K562 (cell line): ENCODE data around the gene PCSK5. TPM values are rescaled to one million over a fixed set of nuclear protein-coding genes. Genes with fewer than 3 reads are reported as not detected.

Source experiments
- ATAC-seq: fragments of 200-7000 bp; cut with Tn5 transposase; 3 replicates; pipeline ENCODE4 v1.9.1; 2020; ENCODE audit warnings: moderate library complexity
- BruUV-seq: library from RNA; stranded (reverse); fragments of 400-500 nt; replicated peaks from 2 replicates; lab custom pipeline; 2021; lab: Mats Ljungman, UMichigan
- CTCF ChIA-PET: fragments of 300-600 bp; formaldehyde crosslinking; extraction: SDS; loops from one replicate; lab custom pipeline; 2021; ENCODE audit warnings: low intra/inter-chr PET ratio; lab: Yijun Ruan, JAX
- POLR2A ChIA-PET: fragments of 300-600, 350-650 bp; sonication (Branson Sonifier 250); formaldehyde crosslinking; extraction: SDS; loops from one replicate; lab custom pipeline; 2021; ENCODE audit warnings: antibody characterized with exemption, inconsistent platforms; lab: Yijun Ruan, JAX
- DNase-seq, 4 experiments: peaks; one replicate each; pipeline versions ENCODE4 v3.0.0 to v3.0.0-alpha.2; 2011 to 2018; ENCODE audit warnings: low spot score in 3 of 4, mixed read lengths in 3 of 4; ENCODE audit errors: extremely low read depth in 1 of 4
- FAIRE-seq: peaks from 2 replicates; lab custom pipeline; 2011; peaks lifted over from hg19 to GRCh38; lab: Jason Lieb, UNC
- H2AFZ ChIP-seq: 2 replicates; pipeline ENCODE4 v1.6.0; 2011; ENCODE audit warnings: low read depth, low read length, control low read depth, inconsistent platforms
- H3K27ac ChIP-seq: fragments of 200-600 bp; 3 replicates; pipeline ENCODE4 v1.8.0; 2011; ENCODE audit warnings: low read depth, mild to moderate bottlenecking, control low read depth, inconsistent platforms, low read length, moderate library complexity, mixed read lengths; ENCODE audit errors: extremely low read depth
- H3K27me3 ChIP-seq, 2 experiments: fragments of 300-600 bp in 1 of 2; 2 replicates in 1 of 2; 3 replicates in 1 of 2; pipeline versions ENCODE4 v1.6.0 to v1.8.0; 2011; ENCODE audit warnings: inconsistent platforms in 2 of 2, low read length in 2 of 2, mild to moderate bottlenecking in 1 of 2, mixed read lengths in 1 of 2, moderate library complexity in 1 of 2; ENCODE audit not compliant: control insufficient read depth in 2 of 2, insufficient read depth in 2 of 2
- H3K36me3 ChIP-seq: fragments of 300-600 bp; 3 replicates; pipeline ENCODE4 v1.8.0; 2011; ENCODE audit warnings: mild to moderate bottlenecking, low read length, inconsistent platforms; ENCODE audit not compliant: control insufficient read depth, insufficient read depth
- H3K4me1 ChIP-seq, 2 experiments: fragments of 200-600 bp in 1 of 2; replicated peaks in 1 of 2; 2 replicates in 1 of 2; 3 replicates in 1 of 2; pipeline versions ENCODE4 v1.5.1 to v1.8.0; 2011; ENCODE audit warnings: inconsistent platforms in 2 of 2, low read length in 2 of 2, mild to moderate bottlenecking in 1 of 2, mixed read lengths in 1 of 2, moderate library complexity in 1 of 2; ENCODE audit not compliant: control insufficient read depth in 2 of 2, insufficient read depth in 2 of 2
- H3K4me2 ChIP-seq: 2 replicates; pipeline ENCODE4 v1.6.1; 2011; ENCODE audit warnings: low read length, control low read depth, inconsistent platforms, mixed read lengths; ENCODE audit not compliant: insufficient read depth
- H3K4me3 ChIP-seq: fragments of 200-600 bp; sonication (generic), shearing (Covaris generic); 2 replicates; pipeline ENCODE4 v1.5.1; 2016; ENCODE audit warnings: control low read depth, inconsistent platforms
- H3K79me2 ChIP-seq: fragments of 200-600 bp; 3 replicates; pipeline ENCODE4 v1.8.0; 2011; ENCODE audit warnings: low read length, inconsistent platforms; ENCODE audit not compliant: control insufficient read depth, insufficient read depth
- H3K9ac ChIP-seq, 2 experiments: 2 replicates each; pipeline versions ENCODE4 v1.6.0 to v1.6.1; 2011; ENCODE audit warnings: low read depth in 2 of 2, low read length in 2 of 2, control low read depth in 1 of 2, inconsistent platforms in 1 of 2, mild to moderate bottlenecking in 1 of 2, mixed read lengths in 1 of 2; ENCODE audit not compliant: insufficient read depth in 1 of 2
- H3K9me1 ChIP-seq: one replicate; pipeline ENCODE4 v1.6.0; 2011; ENCODE audit warnings: inconsistent platforms, mild to moderate bottlenecking, low read length, moderate library complexity; ENCODE audit not compliant: control insufficient read depth, insufficient read depth
- H3K9me3 ChIP-seq: replicated peaks from 2 replicates; pipeline ENCODE4 v1.5.1; 2011; ENCODE audit warnings: low read depth, low read length, inconsistent platforms; ENCODE audit not compliant: control insufficient read depth, insufficient read depth
- H4K20me1 ChIP-seq: replicated peaks from 2 replicates; pipeline ENCODE4 v1.6.1; 2011; ENCODE audit warnings: low read length, inconsistent platforms, mixed read lengths; ENCODE audit not compliant: control insufficient read depth, insufficient read depth
- CHD2 ChIP-seq: IDR thresholded peaks from 2 replicates; pipeline ENCODE4 v1.6.1; 2011; ENCODE audit warnings: low read depth, low read length
- ELK1 ChIP-seq: sonication (generic); formaldehyde crosslinking; IDR thresholded peaks from 2 replicates; pipeline ENCODE4 v1.8.1; 2022; ENCODE audit warnings: missing genetic modification reagents
- EP400 ChIP-seq: fragments of 450-650 bp; IDR thresholded peaks from 2 replicates; pipeline ENCODE4 v1.6.1; 2017; ENCODE audit warnings: antibody characterized with exemption, mild to moderate bottlenecking, moderate library complexity
- FUS ChIP-seq: fragments of 200-400 bp; formaldehyde crosslinking; optimal IDR thresholded peaks from 2 replicates; pipeline ENCODE3; 2017; ENCODE audit warnings: low read depth, low read length
- HDAC2 ChIP-seq: fragments of 450-650 bp; IDR thresholded peaks from 2 replicates; pipeline ENCODE4 v1.6.1; 2016; ENCODE audit warnings: mild to moderate bottlenecking
- MCM3 ChIP-seq: fragments of 450-650 bp; IDR thresholded peaks from 2 replicates; pipeline ENCODE4 v1.6.1; 2016
- RBM34 ChIP-seq: fragments of 200-400 bp; formaldehyde crosslinking; IDR thresholded peaks from 2 replicates; pipeline ENCODE4 v1.6.1; 2018; ENCODE audit warnings: low read length, borderline replicate concordance; ENCODE audit not compliant: insufficient read depth
- RHOXF2B ChIP-seq: fragments of 250-450 bp; sonication (Bioruptor Pico); conservative IDR thresholded peaks from 2 replicates; pipeline ENCODE4 v1.5.1; 2021
- SIX5 ChIP-seq, 2 experiments: IDR thresholded peaks; 2 replicates each; pipeline ENCODE4 v1.6.1; 2011; ENCODE audit warnings: low read length in 2 of 2, borderline replicate concordance in 1 of 2, low read depth in 1 of 2, mild to moderate bottlenecking in 1 of 2, moderate library complexity in 1 of 2; ENCODE audit not compliant: insufficient read depth in 1 of 2
- SMARCA4 ChIP-seq: fragments of 450-650 bp; IDR thresholded peaks from 2 replicates; pipeline ENCODE4 v1.6.1; 2016
- SMARCE1 ChIP-seq: fragments of 450-650 bp; IDR thresholded peaks from 2 replicates; pipeline ENCODE4 v1.7.1; 2016; ENCODE audit warnings: mild to moderate bottlenecking
- TCF7 ChIP-seq: sonication (generic); IDR thresholded peaks from 2 replicates; pipeline ENCODE4 v1.6.1; 2016; ENCODE audit warnings: antibody characterized with exemption, borderline replicate concordance
- TCFL5 ChIP-seq: fragments of 250-450 bp; sonication (Bioruptor Pico); conservative IDR thresholded peaks from 2 replicates; pipeline ENCODE4 v1.6.1; 2021; ENCODE audit warnings: mild to moderate bottlenecking, moderate library complexity, matching md5 sums
- ZNF444 ChIP-seq: fragments of 250-450 bp; sonication (Bioruptor Pico); IDR thresholded peaks from 2 replicates; pipeline ENCODE4 v1.4.0; 2020; ENCODE audit warnings: mild to moderate bottlenecking, moderate library complexity
- WGBS: fragments of 100-300 bp; shearing (Covaris generic); methylation state at CpG from one replicate; pipeline ENCODE4 v1.1.6; 2016; ENCODE audit warnings: low coverage, mixed read lengths; ENCODE audit not compliant: insufficient coverage; ENCODE audit errors: missing lambda C conversion rate; 5-methylcytosine and 5-hydroxymethylcytosine counted together
- in situ Hi-C: fragments of 300-500 bp; cut with MboI; formaldehyde crosslinking; loops from 4 replicates; pipeline ENCODE4 v1.15.0; 2018; ENCODE audit warnings: inconsistent platforms, mixed read lengths
- intact Hi-C: fragments of 100-400 bp; cut with micrococcal nuclease; formaldehyde crosslinking; loops from 2 replicates; pipeline ENCODE4 v1.14.2; 2022
- polyA plus RNA-seq, 8 experiments: library from polyadenylated mRNA; depleted of rRNA in 4 of 8; stranded (reverse) in 5 of 8; unstranded in 3 of 8; fragments of >200 nt; fragmentation: Nextera tagmentation in 2 of 8; fragmentation: Illumina TruSeq in 1 of 8; extraction: Ambion mirVana in 2 of 8; extraction: Trizol in 1 of 8; gene quantifications; 2 replicates each; pipeline versions ENCODE4 v1.2.1 to v1.2.3, GENCODE V29; 2011 to 2014; ENCODE audit warnings: inconsistent platforms in 1 of 8, missing spikeins in 1 of 8
- total RNA-seq, 7 experiments: library from RNA; depleted of rRNA in 6 of 7; stranded (reverse); fragments of >200 nt in 6 of 7; fragmentation: Illumina TruSeq in 2 of 7; extraction: Trizol in 2 of 7; gene quantifications; 2 replicates each; pipeline versions ENCODE4 v1.2.1 to v1.2.3, GENCODE V29; 2011 to 2021; ENCODE audit warnings: low replicate concordance in 1 of 7
- TF ChIP-seq, protein P1 (sequence below): fragments of 250-450 bp; sonication (Bioruptor Pico); IDR thresholded peaks from 2 replicates; pipeline ENCODE4 v1.8.0; 2022; ENCODE audit warnings: moderate library complexity, mild to moderate bottlenecking, inconsistent platforms
- TF ChIP-seq, protein P2 (sequence below): fragments of 450-650 bp; formaldehyde crosslinking; IDR thresholded peaks from 2 replicates; pipeline ENCODE4 v1.4.0; 2020; ENCODE audit warnings: mild to moderate bottlenecking, mixed read lengths
- TF ChIP-seq, protein P3 (sequence below): sonication (generic); formaldehyde crosslinking; IDR thresholded peaks from 2 replicates; pipeline ENCODE4 v1.8.1; 2023; ENCODE audit warnings: mild to moderate bottlenecking, missing genetic modification reagents

Gene PCSK5
- total and polyA plus RNA-seq, 9 of the 15 experiments (the other 6 are each of a cell fraction or from before 2014, with no cell fraction given): not detected

GRCh38 chr9:75893106-75893505, 2.6 kb downstream of the PCSK5 start (continued):
- TF ChIP-seq EP400: no peak
- no peak for TF ChIP-seq SMARCE1
- TF ChIP-seq, protein P1, sequence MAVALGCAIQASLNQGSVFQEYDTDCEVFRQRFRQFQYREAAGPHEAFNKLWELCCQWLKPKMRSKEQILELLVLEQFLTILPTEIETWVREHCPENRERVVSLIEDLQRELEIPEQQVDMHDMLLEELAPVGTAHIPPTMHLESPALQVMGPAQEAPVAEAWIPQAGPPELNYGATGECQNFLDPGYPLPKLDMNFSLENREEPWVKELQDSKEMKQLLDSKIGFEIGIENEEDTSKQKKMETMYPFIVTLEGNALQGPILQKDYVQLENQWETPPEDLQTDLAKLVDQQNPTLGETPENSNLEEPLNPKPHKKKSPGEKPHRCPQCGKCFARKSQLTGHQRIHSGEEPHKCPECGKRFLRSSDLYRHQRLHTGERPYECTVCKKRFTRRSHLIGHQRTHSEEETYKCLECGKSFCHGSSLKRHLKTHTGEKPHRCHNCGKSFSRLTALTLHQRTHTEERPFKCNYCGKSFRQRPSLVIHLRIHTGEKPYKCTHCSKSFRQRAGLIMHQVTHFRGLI (CRISPR knock-in tag): no peak
- no peak for TF ChIP-seq RBM34
- TF ChIP-seq SMARCA4: no peak
- TF ChIP-seq MCM3: no peak
- TF ChIP-seq CHD2: no peak

GRCh38 chr9:75894566-75894965, 4.1 kb downstream of the PCSK5 start:
- no peak for ATAC-seq
- no peak overlapping the region for H3K4me2 ChIP-seq
- no peak overlapping the region for H3K9ac ChIP-seq
- H3K27me3 ChIP-seq: peaks cover 0 to 24% of the 10 kb centered on the region in 2 experiments; a peak in 2 of 5 replicates
- no peaks in the 10 kb centered on the region for H4K20me1 ChIP-seq
- WGBS: 0% methylated on average over 3 of the region's 3 CpGs
- CTCF ChIA-PET: no interaction called here
- intact Hi-C loops (no loop called here), in situ Hi-C loops (no loop called here)
- H3K9me1 ChIP-seq: no peaks in the 10 kb centered on the region
- POLR2A ChIA-PET: interaction anchor here (0.6 kb wide), 1 partner anchor 22 kb away, joined by 3 read pairs; no protein-coding TSS in a partner anchor
- peaks cover 0 to 11% of the 10 kb centered on the region in 2 experiments; a peak in 2 of 5 replicates for H3K4me1 ChIP-seq
- H3K79me2 ChIP-seq: no peaks in the 10 kb centered on the region
- H3K36me3 ChIP-seq: no peaks in the 10 kb centered on the region
- no peaks in the 10 kb centered on the region for H3K9me3 ChIP-seq
- no peak overlapping the region for H2AFZ ChIP-seq
- no peak overlapping the region for H3K27ac ChIP-seq
- H3K4me3 ChIP-seq: no peak overlapping the region
- no peak for FAIRE-seq
- BruUV-seq: no TSS peak
- no peak for DNase-seq
- TF ChIP-seq FUS: no peak
- no peak for TF ChIP-seq RHOXF2B
- TF ChIP-seq TCFL5 (CRISPR knock-in tag): no peak
- TF ChIP-seq, protein P2, sequence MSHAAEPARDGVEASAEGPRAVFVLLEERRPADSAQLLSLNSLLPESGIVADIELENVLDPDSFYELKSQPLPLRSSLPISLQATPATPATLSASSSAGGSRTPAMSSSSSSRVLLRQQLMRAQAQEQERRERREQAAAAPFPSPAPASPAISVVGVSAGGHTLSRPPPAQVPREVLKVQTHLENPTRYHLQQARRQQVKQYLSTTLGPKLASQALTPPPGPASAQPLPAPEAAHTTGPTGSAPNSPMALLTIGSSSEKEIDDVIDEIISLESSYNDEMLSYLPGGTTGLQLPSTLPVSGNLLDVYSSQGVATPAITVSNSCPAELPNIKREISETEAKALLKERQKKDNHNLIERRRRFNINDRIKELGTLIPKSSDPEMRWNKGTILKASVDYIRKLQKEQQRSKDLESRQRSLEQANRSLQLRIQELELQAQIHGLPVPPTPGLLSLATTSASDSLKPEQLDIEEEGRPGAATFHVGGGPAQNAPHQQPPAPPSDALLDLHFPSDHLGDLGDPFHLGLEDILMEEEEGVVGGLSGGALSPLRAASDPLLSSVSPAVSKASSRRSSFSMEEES (CRISPR knock-in tag): no peak
- TF ChIP-seq, protein P3, sequence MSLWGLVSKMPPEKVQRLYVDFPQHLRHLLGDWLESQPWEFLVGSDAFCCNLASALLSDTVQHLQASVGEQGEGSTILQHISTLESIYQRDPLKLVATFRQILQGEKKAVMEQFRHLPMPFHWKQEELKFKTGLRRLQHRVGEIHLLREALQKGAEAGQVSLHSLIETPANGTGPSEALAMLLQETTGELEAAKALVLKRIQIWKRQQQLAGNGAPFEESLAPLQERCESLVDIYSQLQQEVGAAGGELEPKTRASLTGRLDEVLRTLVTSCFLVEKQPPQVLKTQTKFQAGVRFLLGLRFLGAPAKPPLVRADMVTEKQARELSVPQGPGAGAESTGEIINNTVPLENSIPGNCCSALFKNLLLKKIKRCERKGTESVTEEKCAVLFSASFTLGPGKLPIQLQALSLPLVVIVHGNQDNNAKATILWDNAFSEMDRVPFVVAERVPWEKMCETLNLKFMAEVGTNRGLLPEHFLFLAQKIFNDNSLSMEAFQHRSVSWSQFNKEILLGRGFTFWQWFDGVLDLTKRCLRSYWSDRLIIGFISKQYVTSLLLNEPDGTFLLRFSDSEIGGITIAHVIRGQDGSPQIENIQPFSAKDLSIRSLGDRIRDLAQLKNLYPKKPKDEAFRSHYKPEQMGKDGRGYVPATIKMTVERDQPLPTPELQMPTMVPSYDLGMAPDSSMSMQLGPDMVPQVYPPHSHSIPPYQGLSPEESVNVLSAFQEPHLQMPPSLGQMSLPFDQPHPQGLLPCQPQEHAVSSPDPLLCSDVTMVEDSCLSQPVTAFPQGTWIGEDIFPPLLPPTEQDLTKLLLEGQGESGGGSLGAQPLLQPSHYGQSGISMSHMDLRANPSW: no peak
- no peak for TF ChIP-seq HDAC2
- no peak for TF ChIP-seq SIX5 (IDR thresholded peaks at IDR 0.05; ENCODE audit: borderline replicate concordance in 1 of 2, insufficient read depth in 1 of 2, low read depth in 1 of 2, low read length in 2 of 2)
- no peak for TF ChIP-seq TCF7
- no peak for TF ChIP-seq ZNF444
- no peak for TF ChIP-seq ELK1
